HL-60 (cell line): ENCODE measurements around the gene ADAMTS17.

Experiments
- POLR2AphosphoS5 ChIP-seq: IDR thresholded peaks from 2 replicates; pipeline ENCODE4 v1.6.1; 2012; ENCODE audit warnings: low read depth
- TF ChIP-seq, protein P1 (sequence below): IDR thresholded peaks from one replicate; pipeline ENCODE4 v1.5.1; 2011; ENCODE audit warnings: low read length, control low read depth, inconsistent platforms; ENCODE audit not compliant: insufficient read depth

DNA sequence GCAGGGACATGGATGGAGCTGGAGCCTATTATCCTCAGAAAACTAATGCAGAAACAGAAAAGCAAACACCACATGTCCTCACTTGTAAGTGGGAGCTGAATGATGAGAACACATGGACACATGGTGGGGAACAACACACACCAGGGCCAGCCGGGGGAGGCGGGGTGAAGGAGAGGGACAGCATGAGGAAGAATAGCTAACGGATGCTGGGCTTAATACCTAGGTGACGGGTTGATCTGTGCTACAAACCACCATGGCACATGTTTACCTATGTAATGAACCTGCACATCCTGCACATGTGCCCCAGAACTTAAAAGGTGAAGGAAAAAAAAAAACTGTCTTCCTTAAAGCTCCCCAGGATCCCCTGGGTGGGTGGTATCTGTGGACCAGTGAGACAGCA, 87.1 kb downstream of the ADAMTS17 start:
- TF ChIP-seq, protein P1, sequence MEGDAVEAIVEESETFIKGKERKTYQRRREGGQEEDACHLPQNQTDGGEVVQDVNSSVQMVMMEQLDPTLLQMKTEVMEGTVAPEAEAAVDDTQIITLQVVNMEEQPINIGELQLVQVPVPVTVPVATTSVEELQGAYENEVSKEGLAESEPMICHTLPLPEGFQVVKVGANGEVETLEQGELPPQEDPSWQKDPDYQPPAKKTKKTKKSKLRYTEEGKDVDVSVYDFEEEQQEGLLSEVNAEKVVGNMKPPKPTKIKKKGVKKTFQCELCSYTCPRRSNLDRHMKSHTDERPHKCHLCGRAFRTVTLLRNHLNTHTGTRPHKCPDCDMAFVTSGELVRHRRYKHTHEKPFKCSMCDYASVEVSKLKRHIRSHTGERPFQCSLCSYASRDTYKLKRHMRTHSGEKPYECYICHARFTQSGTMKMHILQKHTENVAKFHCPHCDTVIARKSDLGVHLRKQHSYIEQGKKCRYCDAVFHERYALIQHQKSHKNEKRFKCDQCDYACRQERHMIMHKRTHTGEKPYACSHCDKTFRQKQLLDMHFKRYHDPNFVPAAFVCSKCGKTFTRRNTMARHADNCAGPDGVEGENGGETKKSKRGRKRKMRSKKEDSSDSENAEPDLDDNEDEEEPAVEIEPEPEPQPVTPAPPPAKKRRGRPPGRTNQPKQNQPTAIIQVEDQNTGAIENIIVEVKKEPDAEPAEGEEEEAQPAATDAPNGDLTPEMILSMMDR = no peak
- no peak for TF ChIP-seq POLR2AphosphoS5
